NCI-H146 (cell line): ENCODE data around the gene CABLES1.
"Not testable (repeated sequence)": the region's sequence is repeated elsewhere in the genome, so short reads cannot be mapped to it uniquely, and the experiment has no call there.

ENCODE experiments used
- DNase-seq: peaks from one replicate; lab custom pipeline; 2025; lab: John Stamatoyannopoulos, UW

Gene CABLES1

DNA sequence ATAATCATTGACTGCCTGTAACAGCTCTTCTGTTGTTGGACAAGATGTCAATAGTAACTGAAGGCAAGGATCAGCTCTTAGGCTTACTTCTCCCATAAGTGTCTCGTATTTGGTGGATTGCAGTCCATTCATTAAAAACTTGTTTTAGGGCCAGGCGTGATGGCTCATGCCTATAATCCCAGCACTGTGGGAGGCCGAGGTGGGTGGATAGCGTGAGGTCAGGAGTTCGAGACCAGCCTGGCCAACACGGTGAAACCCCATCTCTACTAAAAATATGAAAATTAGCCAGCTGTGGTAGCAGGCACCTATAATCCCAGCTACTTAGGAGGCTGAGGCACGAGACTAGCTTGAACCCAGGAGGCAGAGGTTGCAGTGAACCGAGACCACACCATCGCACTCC lies 26.1 kb upstream of the CABLES1 start:
- not testable (repeated sequence) for DNase-seq

- no peak for DNase-seq
Measured at GRCh38 chr18:23113576-23113975, 21.7 kb upstream of the CABLES1 start.

DNA sequence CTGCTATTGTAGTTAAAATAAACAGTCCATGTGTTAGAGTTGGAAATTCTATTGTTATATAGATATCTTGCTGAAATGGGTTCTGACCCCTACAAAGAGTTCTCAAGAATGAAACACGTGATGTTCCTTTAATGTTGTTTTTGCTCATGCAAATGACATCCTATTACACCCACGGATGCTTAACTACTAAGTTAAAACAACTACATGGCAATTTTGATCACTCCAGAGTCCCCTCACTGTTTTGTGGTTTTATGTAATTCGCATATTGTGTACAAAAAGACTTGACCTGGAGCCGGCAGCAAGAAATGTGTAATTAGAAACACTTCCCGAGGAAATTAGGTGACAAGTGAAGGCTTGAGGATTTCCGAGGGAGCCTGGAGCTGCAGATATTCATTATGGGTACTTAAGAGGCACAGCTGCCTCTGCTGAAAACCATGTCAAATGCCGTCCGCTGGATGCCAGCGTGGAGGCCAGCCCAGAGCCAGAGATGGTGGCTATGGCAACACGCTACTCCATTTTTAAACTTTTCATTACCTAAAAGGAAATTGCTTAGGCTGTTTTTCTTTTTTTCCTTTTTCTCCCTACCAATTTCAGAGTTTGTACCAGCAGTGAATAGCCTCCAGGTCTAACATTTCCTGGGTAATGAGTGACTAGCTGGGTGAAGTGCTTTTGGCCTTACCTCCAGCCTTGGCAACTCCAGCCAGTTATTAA lies 21.0 kb upstream of the CABLES1 start:
- DNase-seq: no peak

- no peak for DNase-seq
Measured at GRCh38 chr18:23114911-23115310, 20.4 kb upstream of the CABLES1 start.

GRCh38 chr18:23115683-23116096 lies 19.6 kb upstream of the CABLES1 start:
- no peak for DNase-seq

DNA sequence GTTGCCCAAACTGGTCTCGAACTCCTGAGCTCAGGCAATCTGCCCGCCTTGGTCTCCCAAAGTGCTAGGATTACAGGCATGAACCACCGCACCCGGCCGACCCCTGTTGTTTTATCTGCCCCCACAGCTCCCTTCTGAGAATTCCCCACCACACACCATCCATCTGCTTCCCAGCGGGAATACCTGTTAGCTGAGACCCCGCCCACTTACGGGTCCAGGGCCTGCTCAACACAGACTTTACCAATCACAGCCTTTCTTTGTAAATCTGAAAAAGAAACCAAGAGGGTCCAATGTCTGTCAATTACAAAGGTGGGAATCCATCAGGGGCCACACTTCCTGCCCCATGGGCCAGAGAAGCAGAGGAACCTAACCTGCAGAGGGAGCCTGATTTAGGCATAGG lies 14.2 kb upstream of the CABLES1 start:
- no peak for DNase-seq

- peak; percentile 38 for DNase-seq
Measured at GRCh38 chr18:23122334-23123229, 12.7 kb upstream of the CABLES1 start.

- peak; percentile 50 for DNase-seq
Measured at GRCh38 chr18:23126376-23127056, 8.8 kb upstream of the CABLES1 start.

GRCh38 chr18:23127090-23127489 lies 8.2 kb upstream of the CABLES1 start:
- no peak for DNase-seq

DNA sequence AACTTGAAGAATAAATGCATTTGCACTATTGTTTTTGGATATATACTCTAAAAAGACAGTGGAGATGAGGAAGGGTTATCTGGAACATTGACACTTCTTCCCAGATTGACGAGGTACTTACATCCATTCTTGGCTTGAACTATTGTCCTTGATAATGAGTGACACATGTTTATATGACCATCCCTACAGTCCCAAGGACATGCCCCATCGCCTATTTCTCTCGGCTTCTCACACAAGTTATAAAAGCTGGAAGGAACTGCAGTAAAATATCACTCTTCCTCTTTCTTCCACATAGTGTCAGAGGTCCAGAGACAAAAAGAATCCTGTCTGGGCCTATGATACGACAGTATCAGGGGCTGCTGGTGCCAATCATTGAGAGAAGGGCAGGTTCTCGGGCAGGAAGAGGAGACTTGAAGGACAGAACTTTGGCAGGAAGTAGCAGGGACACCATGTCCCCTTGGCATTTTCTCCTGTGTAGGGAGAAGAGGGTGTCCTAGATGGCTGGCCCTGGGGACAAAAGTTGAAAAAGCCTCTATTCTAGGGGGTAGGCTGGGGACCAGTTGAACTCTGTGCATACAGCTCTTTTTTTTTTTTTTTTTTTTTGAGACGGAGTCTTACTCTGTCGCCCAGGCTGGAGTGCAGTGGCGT lies 5.8 kb upstream of the CABLES1 start:
- DNase-seq: no peak

- DNase-seq: peak; percentile 86
Measured at GRCh38 chr18:23131693-23132319, 3.5 kb upstream of the CABLES1 start.

GRCh38 chr18:23133860-23134779 lies 1.2 kb upstream of the CABLES1 start:
- peak; percentile 98 for DNase-seq

GRCh38 chr18:23135550-23136325 lies 453 bp downstream of the CABLES1 start:
- peak; percentile 81 for DNase-seq

DNA sequence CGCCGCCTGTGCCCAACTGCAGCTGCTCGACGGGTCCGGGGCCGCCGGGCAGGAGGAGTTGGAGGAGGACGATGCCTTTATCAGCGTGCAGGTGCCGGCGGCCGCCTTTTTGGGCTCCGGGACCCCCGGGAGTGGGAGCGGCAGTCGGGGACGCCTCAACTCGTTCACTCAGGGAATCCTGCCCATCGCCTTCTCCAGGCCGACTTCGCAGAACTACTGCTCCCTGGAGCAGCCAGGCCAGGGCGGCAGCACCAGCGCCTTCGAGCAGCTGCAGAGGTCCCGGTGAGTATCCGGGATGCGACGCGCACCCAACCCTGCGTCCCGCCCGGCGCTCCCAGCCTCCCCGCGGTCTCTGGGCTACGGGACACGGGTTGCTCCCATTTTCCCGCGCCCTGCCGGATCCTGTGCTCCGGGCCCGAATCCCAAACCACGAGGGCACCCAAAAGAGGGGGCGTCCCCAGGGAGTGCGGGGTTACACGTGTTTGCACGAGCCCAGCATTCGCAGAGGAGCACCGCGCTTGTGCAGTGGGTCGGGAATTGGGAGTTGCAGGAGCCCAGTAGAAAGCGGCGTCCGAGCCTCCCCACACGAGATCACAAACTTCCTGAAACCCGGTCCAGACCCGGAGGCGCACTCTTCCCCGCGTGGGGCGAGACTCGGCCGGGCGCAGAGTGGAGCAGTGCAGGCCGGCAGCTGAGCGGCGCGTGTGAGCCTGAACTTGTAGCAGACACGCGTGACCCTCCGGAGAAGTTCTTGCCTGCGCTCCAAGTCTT lies 1.2 kb downstream of the CABLES1 start:
- DNase-seq: peak; percentile 59

DNA sequence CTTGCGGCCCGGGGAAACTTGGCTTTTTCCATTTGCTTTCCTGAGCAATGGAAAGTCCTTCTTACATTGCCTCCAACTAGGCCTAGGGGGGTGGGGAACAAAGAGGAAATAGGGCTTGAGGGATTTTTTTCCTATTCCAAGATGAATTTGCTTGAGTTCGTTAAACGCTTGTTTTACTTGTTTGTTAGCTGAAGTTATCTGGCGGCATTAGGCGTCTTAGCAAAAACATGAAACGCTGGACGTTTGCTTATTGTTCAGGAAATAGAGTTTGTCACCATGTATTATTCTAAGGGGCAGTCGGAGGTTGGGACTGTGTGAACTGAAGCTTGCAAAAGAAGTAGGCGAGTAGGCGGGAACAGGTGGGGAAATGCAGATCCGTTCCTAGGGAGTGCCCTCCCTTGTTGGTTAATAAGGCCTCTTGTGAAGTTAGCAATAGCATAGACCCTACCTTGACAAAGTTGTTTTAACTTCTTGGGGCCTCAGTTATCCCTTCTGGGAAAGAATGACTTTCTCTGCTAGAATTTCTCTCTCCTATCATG lies 1.9 kb downstream of the CABLES1 start:
- no peak for DNase-seq

DNA sequence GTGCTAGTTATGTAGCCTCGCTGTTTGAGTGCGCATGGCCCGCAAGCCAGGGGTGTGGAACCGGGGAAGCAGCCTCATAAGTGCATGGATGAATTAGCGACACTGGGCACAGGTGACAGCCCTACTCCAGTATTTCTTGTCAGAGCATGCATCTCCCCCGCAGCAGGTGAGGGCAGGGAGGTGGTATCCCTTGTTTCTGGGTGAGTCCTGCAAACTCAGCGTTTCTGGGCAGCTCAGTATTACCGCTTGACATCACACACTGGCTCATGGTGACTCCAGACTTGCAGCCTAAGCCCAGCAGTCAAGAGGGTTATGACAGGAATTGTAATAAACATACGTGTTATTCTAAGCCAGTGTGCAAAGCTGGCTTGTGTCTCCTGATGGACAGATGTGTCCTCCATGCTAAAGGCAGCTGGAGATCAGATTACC lies 2.5 kb downstream of the CABLES1 start:
- DNase-seq: no peak

DNA sequence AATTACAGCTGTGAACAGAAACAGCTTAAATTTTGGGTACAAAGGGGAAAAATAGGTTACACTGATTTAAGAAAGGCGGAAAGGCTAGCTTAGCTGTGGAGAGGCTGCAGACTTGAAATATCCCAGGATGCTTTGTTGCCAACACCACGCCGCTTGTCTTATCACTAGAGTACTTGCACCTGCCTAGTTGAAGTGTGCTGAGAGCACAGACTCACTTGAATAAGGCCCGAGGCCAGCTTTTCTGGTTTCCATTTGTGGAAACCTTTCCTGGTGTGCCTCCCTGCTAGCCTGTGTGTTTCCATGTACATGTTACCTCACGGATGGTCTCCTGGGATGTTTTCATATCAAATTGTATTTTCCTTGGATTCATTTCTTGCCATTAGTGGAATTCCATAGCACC lies 3.2 kb downstream of the CABLES1 start:
- DNase-seq: peak; percentile 26

- DNase-seq: no peak
Measured at GRCh38 chr18:23141104-23141999, 6.1 kb downstream of the CABLES1 start.
